GM19455 (cell line): Measurements from ENCODE around the gene BEAN1.
A peak's percentile ranks its signal among the peaks of the same experiment; 100 is the strongest.
"Not testable (repeated sequence)": the region's sequence is repeated elsewhere in the genome, so short reads cannot be mapped to it uniquely, and the experiment has no call there.

ENCODE experiments used
- ATAC-seq: cut with Tn5 transposase; IDR thresholded peaks from one replicate; pipeline ENCODE4 v1.9.1; 2021; ENCODE audit not compliant: unreplicated experiment

BEAN1 gene

GRCh38 chr16:66481081-66481942, 54.2 kb downstream of the BEAN1 start:
- no peak for ATAC-seq

GRCh38 chr16:66481943-66482390, 54.9 kb downstream of the BEAN1 start:
- ATAC-seq = no peak

GRCh38 chr16:66483689-66484452, 56.8 kb downstream of the BEAN1 start:
- ATAC-seq = peak; percentile 54

GRCh38 chr16:66484453-66485213, 57.5 kb downstream of the BEAN1 start:
- ATAC-seq = no peak

GRCh38 chr16:66485376-66485775, 58.3 kb downstream of the BEAN1 start:
- no peak for ATAC-seq

GRCh38 chr16:66486199-66486772, 59.2 kb downstream of the BEAN1 start:
- no peak for ATAC-seq

GRCh38 chr16:66486773-66487579, 59.9 kb downstream of the BEAN1 start:
- ATAC-seq = no peak

GRCh38 chr16:66487580-66488275, 60.6 kb downstream of the BEAN1 start:
- no peak for ATAC-seq

- ATAC-seq = no peak
These were observed 61.4 kb downstream of the BEAN1 start for GRCh38 chr16:66488505-66488904.

GRCh38 chr16:66489385-66489784, 62.3 kb downstream of the BEAN1 start:
- no peak for ATAC-seq

- ATAC-seq = no peak
These were observed 62.7 kb downstream of the BEAN1 start for GRCh38 chr16:66489818-66490217.

GRCh38 chr16:66490774-66491715, 64.0 kb downstream of the BEAN1 start:
- ATAC-seq = no peak

- no peak for ATAC-seq
These were observed 64.6 kb downstream of the BEAN1 start for GRCh38 chr16:66491716-66492064.

GRCh38 chr16:66493490-66494401, 66.7 kb downstream of the BEAN1 start:
- ATAC-seq = no peak

- no peak for ATAC-seq
These were observed 67.8 kb downstream of the BEAN1 start for GRCh38 chr16:66494916-66495315.

GRCh38 chr16:66495440-66495839, 68.3 kb downstream of the BEAN1 start:
- no peak for ATAC-seq

- not testable (repeated sequence) for ATAC-seq
These were observed 69.1 kb downstream of the BEAN1 start for GRCh38 chr16:66496226-66496625.
